Measurements from ENCODE around the gene SH2B3.
A peak's percentile ranks its signal among the peaks of the same experiment; 100 is the strongest.

The SH2B3 gene

GRCh38 chr12:111445726-111446581 lies 40.2 kb downstream of the SH2B3 start:
- Histone ChIP-seq H2AFZ (ENCODE audit: low read length) (no peak overlapping the region), H3K27ac (replicated peaks; ENCODE audit: low read length) (peak overlapping the region; percentile 24), H3K79me1 (ENCODE audit: low read depth, low read length) (peaks cover 4% of the 10 kb centered on the region), H3K36me3 (replicated peaks in 1 of 2; ENCODE audit: control insufficient read depth in 2 of 2, insufficient read depth in 2 of 2, low read length in 2 of 2) (peaks cover 35 to 95% of the 10 kb centered on the region in 2 donors), H3K9ac (ENCODE audit: low read depth, low read length, poor library complexity) (no peak overlapping the region), H3K27me3 (ENCODE audit: control insufficient read depth in 3 of 3, insufficient read depth in 3 of 3, low read depth in 1 of 3, low read length in 3 of 3) (no peaks in the 10 kb centered on the region), H2BK5ac (ENCODE audit: low read length) (no peak overlapping the region), H3K4me1 (ENCODE audit: control insufficient read depth in 2 of 2, insufficient read depth in 1 of 2, low read depth in 1 of 2, low read length in 2 of 2) (peaks cover 5% of the 10 kb centered on the region in 2 donors), H2BK120ac (ENCODE audit: low read depth, low read length) (no peak overlapping the region), H3K14ac (ENCODE audit: low read length) (no peak overlapping the region), H3K4ac (ENCODE audit: low read length) (no peak overlapping the region), H2BK15ac (ENCODE audit: low read length) (no peak overlapping the region), H3K18ac (ENCODE audit: low read length) (peak overlapping the region; percentile 44), H4K91ac (ENCODE audit: low read depth, low read length, poor library complexity) (no peak overlapping the region), H2AK5ac (ENCODE audit: low read depth, low read length) (no peak overlapping the region), H3K9me3 (replicated peaks in 1 of 2; ENCODE audit: control insufficient read depth in 2 of 2, insufficient read depth in 1 of 2, low read depth in 1 of 2, low read length in 2 of 2) (no peaks in the 10 kb centered on the region), H3K4me2 (ENCODE audit: insufficient read depth, low read length, poor library complexity, severe bottlenecking) (no peak overlapping the region), H3K4me3 (ENCODE audit: low read length in 2 of 2) (peak overlapping the region in 1 of 2 donors; percentile 20), H3K23ac (ENCODE audit: low read depth, low read length, poor library complexity) (peak overlapping the region; percentile 16), H2BK12ac (ENCODE audit: low read length) (no peak overlapping the region), H4K8ac (ENCODE audit: low read depth, low read length) (no peak overlapping the region)
- no peak for DNase-seq (ENCODE audit: low spot score)
- WGBS, 2 donors (ENCODE audit: extremely low coverage in 2 of 2, insufficient read length in 2 of 2, insufficient replicate concordance in 1 of 2), result no CpG with 5 or more reads among the region's 6 CpGs

GRCh38 chr12:111446631-111447570 lies 41.2 kb downstream of the SH2B3 start:
- no CpG with 5 or more reads among the region's 20 CpGs for WGBS, 2 donors (ENCODE audit: extremely low coverage in 2 of 2, insufficient read length in 2 of 2, insufficient replicate concordance in 1 of 2)
- no peak overlapping the region for H3K23ac ChIP-seq (ENCODE audit: low read depth, low read length, poor library complexity)
- H3K4me2 ChIP-seq (ENCODE audit: insufficient read depth, low read length, poor library complexity, severe bottlenecking), result no peak overlapping the region
- peaks cover 32 to 97% of the 10 kb centered on the region in 2 donors for H3K36me3 ChIP-seq (replicated peaks in 1 of 2; ENCODE audit: control insufficient read depth in 2 of 2, insufficient read depth in 2 of 2, low read length in 2 of 2)
- H3K14ac ChIP-seq (ENCODE audit: low read length), result no peak overlapping the region
- H4K8ac ChIP-seq (ENCODE audit: low read depth, low read length), result no peak overlapping the region
- H2BK15ac ChIP-seq (ENCODE audit: low read length), result no peak overlapping the region
- no peak overlapping the region for H3K9ac ChIP-seq (ENCODE audit: low read depth, low read length, poor library complexity)
- no peak overlapping the region for H3K27ac ChIP-seq (replicated peaks; ENCODE audit: low read length)
- no peak overlapping the region for H2AFZ ChIP-seq (ENCODE audit: low read length)
- H3K9me3 ChIP-seq (replicated peaks in 1 of 2; ENCODE audit: control insufficient read depth in 2 of 2, insufficient read depth in 1 of 2, low read depth in 1 of 2, low read length in 2 of 2), result no peaks in the 10 kb centered on the region
- H3K4me1 ChIP-seq (ENCODE audit: control insufficient read depth in 2 of 2, insufficient read depth in 1 of 2, low read depth in 1 of 2, low read length in 2 of 2), result peaks cover 5% of the 10 kb centered on the region in 2 donors
- no peak overlapping the region for H2AK5ac ChIP-seq (ENCODE audit: low read depth, low read length)
- peaks cover 4% of the 10 kb centered on the region for H3K79me1 ChIP-seq (ENCODE audit: low read depth, low read length)
- no peak overlapping the region for H2BK120ac ChIP-seq (ENCODE audit: low read depth, low read length)
- H3K18ac ChIP-seq (ENCODE audit: low read length), result no peak overlapping the region
- H4K91ac ChIP-seq (ENCODE audit: low read depth, low read length, poor library complexity), result no peak overlapping the region
- no peak for DNase-seq (ENCODE audit: low spot score)
- H3K27me3 ChIP-seq (ENCODE audit: control insufficient read depth in 3 of 3, insufficient read depth in 3 of 3, low read depth in 1 of 3, low read length in 3 of 3), result no peaks in the 10 kb centered on the region
- H3K4ac ChIP-seq (ENCODE audit: low read length), result no peak overlapping the region
- no peak overlapping the region for H2BK12ac ChIP-seq (ENCODE audit: low read length)
- H2BK5ac ChIP-seq (ENCODE audit: low read length), result no peak overlapping the region
- no peak overlapping the region for H3K4me3 ChIP-seq (ENCODE audit: low read length in 2 of 2)

GRCh38 chr12:111447571-111448265 lies 42.0 kb downstream of the SH2B3 start:
- Histone ChIP-seq H2BK15ac (ENCODE audit: low read length) (no peak overlapping the region), H3K9ac (ENCODE audit: low read depth, low read length, poor library complexity) (no peak overlapping the region), H3K4me1 (ENCODE audit: control insufficient read depth in 2 of 2, insufficient read depth in 1 of 2, low read depth in 1 of 2, low read length in 2 of 2) (peaks cover 5% of the 10 kb centered on the region in 2 donors), H3K4me3 (ENCODE audit: low read length in 2 of 2) (no peak overlapping the region), H2BK5ac (ENCODE audit: low read length) (no peak overlapping the region), H3K4ac (ENCODE audit: low read length) (no peak overlapping the region), H3K27me3 (ENCODE audit: control insufficient read depth in 3 of 3, insufficient read depth in 3 of 3, low read depth in 1 of 3, low read length in 3 of 3) (no peaks in the 10 kb centered on the region), H3K79me1 (ENCODE audit: low read depth, low read length) (peaks cover 4% of the 10 kb centered on the region), H3K14ac (ENCODE audit: low read length) (no peak overlapping the region), H3K9me3 (replicated peaks in 1 of 2; ENCODE audit: control insufficient read depth in 2 of 2, insufficient read depth in 1 of 2, low read depth in 1 of 2, low read length in 2 of 2) (no peaks in the 10 kb centered on the region), H4K8ac (ENCODE audit: low read depth, low read length) (no peak overlapping the region), H2BK12ac (ENCODE audit: low read length) (no peak overlapping the region), H3K23ac (ENCODE audit: low read depth, low read length, poor library complexity) (peak overlapping the region; percentile 29), H2AK5ac (ENCODE audit: low read depth, low read length) (no peak overlapping the region), H3K18ac (ENCODE audit: low read length) (no peak overlapping the region), H3K4me2 (ENCODE audit: insufficient read depth, low read length, poor library complexity, severe bottlenecking) (no peak overlapping the region), H4K91ac (ENCODE audit: low read depth, low read length, poor library complexity) (no peak overlapping the region), H3K36me3 (replicated peaks in 1 of 2; ENCODE audit: control insufficient read depth in 2 of 2, insufficient read depth in 2 of 2, low read length in 2 of 2) (peaks cover 32 to 98% of the 10 kb centered on the region in 2 donors), H2BK120ac (ENCODE audit: low read depth, low read length) (no peak overlapping the region), H2AFZ (ENCODE audit: low read length) (no peak overlapping the region), H3K27ac (replicated peaks; ENCODE audit: low read length) (no peak overlapping the region)
- no peak for DNase-seq (ENCODE audit: low spot score)
- WGBS, 2 donors (ENCODE audit: extremely low coverage in 2 of 2, insufficient read length in 2 of 2, insufficient replicate concordance in 1 of 2), result no CpG with 5 or more reads among the region's 28 CpGs

Measured in neuronal stem cell (in vitro differentiated cells).